GM23338 (cell line): Measurements from ENCODE around the gene SLC37A1. TPM values are rescaled to one million over a fixed set of nuclear protein-coding genes. Genes with fewer than 3 reads are reported as not detected.

Experiments
- ATAC-seq: fragments of 200-7000 bp; cut with Tn5 transposase; 3 replicates; pipeline ENCODE4 v1.9.1; 2020
- DNase-seq: peaks from one replicate; pipeline ENCODE4 v3.0.0-alpha.2; 2015; ENCODE audit warnings: low spot score
- H2AFZ ChIP-seq: fragments of 200-600 bp; sonication (generic); 2 replicates; pipeline ENCODE4 v1.8.0; 2016; ENCODE audit warnings: antibody characterized with exemption, mild to moderate bottlenecking, moderate library complexity
- H3F3A ChIP-seq: fragments of 200-600 bp; sonication (generic); replicated peaks from 2 replicates; pipeline ENCODE4 v1.8.0; 2017; ENCODE audit warnings: antibody characterized with exemption, mixed run types, low read depth
- H3K27ac ChIP-seq: fragments of 200-600 bp; sonication (generic); 2 replicates; pipeline ENCODE4 v1.6.1; 2016; ENCODE audit warnings: low read depth
- H3K27me3 ChIP-seq: fragments of 200-600 bp; sonication (generic); 2 replicates; pipeline ENCODE4 v1.8.0; 2016; ENCODE audit warnings: mild to moderate bottlenecking, mixed run types, moderate library complexity; ENCODE audit not compliant: insufficient read depth
- H3K36me3 ChIP-seq: fragments of 200-600 bp; sonication (generic); 2 replicates; pipeline ENCODE4 v1.8.0; 2016; ENCODE audit warnings: mild to moderate bottlenecking; ENCODE audit not compliant: insufficient read depth
- H3K4me1 ChIP-seq: fragments of 200-600 bp; sonication (generic); 2 replicates; pipeline ENCODE4 v1.8.0; 2016; ENCODE audit warnings: mild to moderate bottlenecking, moderate library complexity; ENCODE audit not compliant: insufficient read depth
- H3K4me2 ChIP-seq: fragments of 200-600 bp; sonication (generic); 2 replicates; pipeline ENCODE4 v1.7.1; 2017; ENCODE audit warnings: mixed run types
- H3K4me3 ChIP-seq: fragments of 200-600 bp; sonication (generic); 2 replicates; pipeline ENCODE4 v1.6.1; 2016; ENCODE audit warnings: mixed run types
- H3K79me2 ChIP-seq: fragments of 200-600 bp; sonication (generic); replicated peaks from 2 replicates; pipeline ENCODE4 v1.8.0; 2017; ENCODE audit warnings: mild to moderate bottlenecking; ENCODE audit not compliant: insufficient read depth
- H3K9me2 ChIP-seq: fragments of 200-600 bp; sonication (generic); 2 replicates; pipeline ENCODE4 v1.8.0; 2017; ENCODE audit not compliant: insufficient read depth
- H4K20me1 ChIP-seq: fragments of 200-600 bp; sonication (generic); replicated peaks from 2 replicates; pipeline ENCODE4 v1.8.0; 2017; ENCODE audit warnings: mild to moderate bottlenecking; ENCODE audit not compliant: insufficient read depth
- H3K27ac Mint-ChIP-seq: 2 replicates; pipeline ENCODE4 v1.8.0; 2020; ENCODE audit warnings: inconsistent platforms, mild to moderate bottlenecking, moderate library complexity, mixed read lengths
- H3K27me3 Mint-ChIP-seq: 3 replicates; pipeline ENCODE4 v1.8.0; 2022; ENCODE audit warnings: low read depth, mild to moderate bottlenecking, moderate library complexity, mixed read lengths, inconsistent platforms; ENCODE audit not compliant: insufficient read depth, poor library complexity
- H3K36me3 Mint-ChIP-seq: 3 replicates; pipeline ENCODE4 v1.8.0; 2021; ENCODE audit warnings: low read depth, mild to moderate bottlenecking, inconsistent platforms, moderate library complexity, mixed read lengths
- H3K4me1 Mint-ChIP-seq: 3 replicates; pipeline ENCODE4 v1.8.0; 2020; ENCODE audit warnings: mild to moderate bottlenecking, inconsistent platforms, mixed read lengths
- H3K4me3 Mint-ChIP-seq: 3 replicates; pipeline ENCODE4 v1.8.0; 2021; ENCODE audit warnings: moderate library complexity, mild to moderate bottlenecking, inconsistent platforms, mixed read lengths
- H3K9me3 Mint-ChIP-seq: 3 replicates; pipeline ENCODE4 v1.8.0; 2020; ENCODE audit warnings: moderate library complexity, mild to moderate bottlenecking, inconsistent platforms, mixed read lengths
- CREB1 ChIP-seq: fragments of 250-450 bp; sonication (Bioruptor Pico); IDR thresholded peaks from 2 replicates; pipeline ENCODE4 v1.5.0; 2020; ENCODE audit warnings: low read depth, mild to moderate bottlenecking, moderate library complexity
- EZH2 ChIP-seq: fragments of 200-600 bp; sonication (generic); IDR thresholded peaks from one replicate; pipeline ENCODE4 v1.8.0; 2017; ENCODE audit warnings: antibody characterized with exemption, mild to moderate bottlenecking, low read depth; ENCODE audit not compliant: unreplicated experiment
- EZH2phosphoT487 ChIP-seq: fragments of 200-600 bp; sonication (generic); IDR thresholded peaks from one replicate; pipeline ENCODE4 v1.8.1; 2018; ENCODE audit warnings: antibody characterized with exemption; ENCODE audit not compliant: unreplicated experiment
- NANOG ChIP-seq: IDR thresholded peaks from 2 replicates; pipeline ENCODE4 v1.6.1; 2016; ENCODE audit warnings: antibody characterized with exemption, borderline replicate concordance
- POLR2AphosphoS5 ChIP-seq: IDR thresholded peaks from 2 replicates; pipeline ENCODE4 v1.6.1; 2016; ENCODE audit warnings: antibody characterized with exemption, low read depth
- STAT1 ChIP-seq: IDR thresholded peaks from one replicate; pipeline ENCODE4 v1.6.1; 2016; ENCODE audit warnings: antibody characterized with exemption; ENCODE audit not compliant: unreplicated experiment
- ZNF114 ChIP-seq: fragments of 250-450 bp; sonication (Bioruptor Pico); IDR thresholded peaks from 2 replicates; pipeline ENCODE4 v1.5.0; 2020; ENCODE audit warnings: mild to moderate bottlenecking, moderate library complexity
- ZNF331 ChIP-seq: fragments of 250-450 bp; sonication (Bioruptor Pico); IDR thresholded peaks from 2 replicates; pipeline ENCODE4 v1.5.0; 2020; ENCODE audit warnings: low read depth, mild to moderate bottlenecking, moderate library complexity
- polyA plus RNA-seq: library from polyadenylated mRNA; unstranded; fragments of >200 nt; fragmentation: Nextera tagmentation; extraction: Ambion mirVana; gene quantifications from 2 replicates; pipeline ENCODE4 v1.2.1, GENCODE V29; 2016
- total RNA-seq: library from RNA; depleted of rRNA; stranded (reverse); fragments of >200 nt; shearing (Covaris generic); gene quantifications from 2 replicates; pipeline ENCODE4 v1.2.3, GENCODE V29; 2014
- TF ChIP-seq, protein P1 (sequence below), 2 experiments: fragments of 200-600 bp in 1 of 2; sonication (generic) in 1 of 2; conservative IDR thresholded peaks; 2 replicates each; pipeline versions ENCODE4 v1.5.1 to v1.6.1; 2016 to 2017; ENCODE audit warnings: antibody characterized with exemption in 2 of 2, low read depth in 2 of 2, mild to moderate bottlenecking in 2 of 2, moderate library complexity in 1 of 2
- TF ChIP-seq, protein P2 (sequence below): fragments of 250-450 bp; sonication (Bioruptor Pico); IDR thresholded peaks from 2 replicates; pipeline ENCODE4 v1.5.0; 2020; ENCODE audit warnings: mild to moderate bottlenecking, moderate library complexity
- TF ChIP-seq, protein P3 (sequence below): IDR thresholded peaks from one replicate; pipeline ENCODE4 v1.6.1; 2018; ENCODE audit warnings: antibody characterized with exemption; ENCODE audit not compliant: unreplicated experiment

Gene SLC37A1
- total and polyA plus RNA-seq, 2 experiments from 2014 or later = 14.0 to 30.3 TPM

DNA sequence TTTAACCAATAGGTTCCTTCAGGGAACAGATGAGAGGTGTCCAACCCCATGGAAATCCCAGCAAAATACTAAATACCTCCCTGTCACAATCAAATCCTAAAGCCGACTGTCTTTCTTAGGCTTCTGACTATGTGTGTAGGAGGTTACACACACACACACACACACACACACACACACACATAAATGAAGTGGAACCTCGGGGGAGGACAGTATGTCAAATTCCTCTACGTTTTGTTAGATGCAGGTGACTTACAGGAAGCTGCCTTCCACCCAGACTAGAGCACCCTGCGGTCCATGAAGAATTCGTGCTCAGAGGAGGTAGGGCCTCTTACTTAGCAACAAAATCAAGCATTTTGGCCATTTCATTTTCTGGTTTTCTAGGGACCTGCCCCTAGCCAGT lies 34.1 kb upstream of the SLC37A1 start:
- H3K27ac ChIP-seq = no peak overlapping the region
- Mint-ChIP-seq H3K36me3 (no peaks in the 10 kb centered on the region), H3K27ac (no peak overlapping the region), H3K4me1 (peaks cover 10% of the 10 kb centered on the region), H3K9me3 (no peaks in the 10 kb centered on the region), H3K4me3 (no peak overlapping the region), H3K27me3 (peaks cover 6% of the 10 kb centered on the region)
- H3K4me2 ChIP-seq = no peak overlapping the region
- H3K4me3 ChIP-seq = no peak overlapping the region
- no peaks in the 10 kb centered on the region for H3K4me1 ChIP-seq
- no peaks in the 10 kb centered on the region for H3K27me3 ChIP-seq
- no peaks in the 10 kb centered on the region for H3F3A ChIP-seq
- no peak overlapping the region for H2AFZ ChIP-seq
- no peaks in the 10 kb centered on the region for H3K9me2 ChIP-seq
- H3K79me2 ChIP-seq = no peaks in the 10 kb centered on the region
- TF ChIP-seq CREB1 (CRISPR knock-in tag) = no peak
- TF ChIP-seq NANOG = no peak
- no peak for TF ChIP-seq ZNF331
- TF ChIP-seq EZH2 = no peak
- TF ChIP-seq EZH2phosphoT487 = no peak
- no peaks in the 10 kb centered on the region for H3K36me3 ChIP-seq
- ATAC-seq = no peak
- DNase-seq = no peak
- H4K20me1 ChIP-seq = no peaks in the 10 kb centered on the region

DNA sequence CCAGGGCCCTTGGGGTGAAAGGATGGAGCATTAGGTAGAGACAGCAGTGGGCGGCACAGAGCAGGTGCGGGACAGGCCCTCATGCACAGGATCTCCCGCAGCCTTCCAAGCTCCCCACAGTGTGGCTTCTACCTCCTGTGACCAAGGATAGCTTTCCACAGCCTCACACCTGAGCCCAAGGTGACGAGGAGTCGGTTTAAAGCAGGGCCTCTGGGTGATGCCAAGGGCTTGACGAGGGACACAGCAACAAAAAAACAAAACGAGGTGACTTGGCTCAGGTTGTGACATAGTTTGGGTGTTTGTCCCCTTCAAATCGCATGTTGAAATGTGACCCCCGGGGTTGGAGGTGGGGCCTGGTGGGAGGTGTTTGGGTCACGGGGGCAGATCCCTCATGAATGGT lies 32.9 kb upstream of the SLC37A1 start:
- H3K27me3 ChIP-seq = no peaks in the 10 kb centered on the region
- no peak overlapping the region for H2AFZ ChIP-seq
- H3K4me3 ChIP-seq = no peak overlapping the region
- no peak overlapping the region for H3K27ac Mint-ChIP-seq
- peaks cover 6% of the 10 kb centered on the region for H3K27me3 Mint-ChIP-seq
- H3K9me3 Mint-ChIP-seq = no peaks in the 10 kb centered on the region
- ATAC-seq = no peak
- H3K4me1 Mint-ChIP-seq = peaks cover 8% of the 10 kb centered on the region; the same call in 2 of the 3 replicates
- H3K36me3 Mint-ChIP-seq = no peaks in the 10 kb centered on the region
- H3K27ac ChIP-seq = no peak overlapping the region
- no peak for DNase-seq
- no peaks in the 10 kb centered on the region for H3K4me1 ChIP-seq
- H3K4me2 ChIP-seq = no peak overlapping the region
- H3F3A ChIP-seq = no peaks in the 10 kb centered on the region
- H4K20me1 ChIP-seq = no peaks in the 10 kb centered on the region
- no peaks in the 10 kb centered on the region for H3K79me2 ChIP-seq
- H3K9me2 ChIP-seq = no peaks in the 10 kb centered on the region
- TF ChIP-seq, protein P1, sequence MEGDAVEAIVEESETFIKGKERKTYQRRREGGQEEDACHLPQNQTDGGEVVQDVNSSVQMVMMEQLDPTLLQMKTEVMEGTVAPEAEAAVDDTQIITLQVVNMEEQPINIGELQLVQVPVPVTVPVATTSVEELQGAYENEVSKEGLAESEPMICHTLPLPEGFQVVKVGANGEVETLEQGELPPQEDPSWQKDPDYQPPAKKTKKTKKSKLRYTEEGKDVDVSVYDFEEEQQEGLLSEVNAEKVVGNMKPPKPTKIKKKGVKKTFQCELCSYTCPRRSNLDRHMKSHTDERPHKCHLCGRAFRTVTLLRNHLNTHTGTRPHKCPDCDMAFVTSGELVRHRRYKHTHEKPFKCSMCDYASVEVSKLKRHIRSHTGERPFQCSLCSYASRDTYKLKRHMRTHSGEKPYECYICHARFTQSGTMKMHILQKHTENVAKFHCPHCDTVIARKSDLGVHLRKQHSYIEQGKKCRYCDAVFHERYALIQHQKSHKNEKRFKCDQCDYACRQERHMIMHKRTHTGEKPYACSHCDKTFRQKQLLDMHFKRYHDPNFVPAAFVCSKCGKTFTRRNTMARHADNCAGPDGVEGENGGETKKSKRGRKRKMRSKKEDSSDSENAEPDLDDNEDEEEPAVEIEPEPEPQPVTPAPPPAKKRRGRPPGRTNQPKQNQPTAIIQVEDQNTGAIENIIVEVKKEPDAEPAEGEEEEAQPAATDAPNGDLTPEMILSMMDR (conservative IDR thresholded peaks at IDR 0.05; ENCODE audit: low read depth in 2 of 2) = no peak
- TF ChIP-seq STAT1 (no peak), CREB1 (CRISPR knock-in tag) (no peak), POLR2AphosphoS5 (no peak), NANOG (no peak), ZNF331 (no peak), EZH2phosphoT487 (no peak), EZH2 (no peak), ZNF114 (CRISPR knock-in tag) (no peak)
- TF ChIP-seq, protein P2, sequence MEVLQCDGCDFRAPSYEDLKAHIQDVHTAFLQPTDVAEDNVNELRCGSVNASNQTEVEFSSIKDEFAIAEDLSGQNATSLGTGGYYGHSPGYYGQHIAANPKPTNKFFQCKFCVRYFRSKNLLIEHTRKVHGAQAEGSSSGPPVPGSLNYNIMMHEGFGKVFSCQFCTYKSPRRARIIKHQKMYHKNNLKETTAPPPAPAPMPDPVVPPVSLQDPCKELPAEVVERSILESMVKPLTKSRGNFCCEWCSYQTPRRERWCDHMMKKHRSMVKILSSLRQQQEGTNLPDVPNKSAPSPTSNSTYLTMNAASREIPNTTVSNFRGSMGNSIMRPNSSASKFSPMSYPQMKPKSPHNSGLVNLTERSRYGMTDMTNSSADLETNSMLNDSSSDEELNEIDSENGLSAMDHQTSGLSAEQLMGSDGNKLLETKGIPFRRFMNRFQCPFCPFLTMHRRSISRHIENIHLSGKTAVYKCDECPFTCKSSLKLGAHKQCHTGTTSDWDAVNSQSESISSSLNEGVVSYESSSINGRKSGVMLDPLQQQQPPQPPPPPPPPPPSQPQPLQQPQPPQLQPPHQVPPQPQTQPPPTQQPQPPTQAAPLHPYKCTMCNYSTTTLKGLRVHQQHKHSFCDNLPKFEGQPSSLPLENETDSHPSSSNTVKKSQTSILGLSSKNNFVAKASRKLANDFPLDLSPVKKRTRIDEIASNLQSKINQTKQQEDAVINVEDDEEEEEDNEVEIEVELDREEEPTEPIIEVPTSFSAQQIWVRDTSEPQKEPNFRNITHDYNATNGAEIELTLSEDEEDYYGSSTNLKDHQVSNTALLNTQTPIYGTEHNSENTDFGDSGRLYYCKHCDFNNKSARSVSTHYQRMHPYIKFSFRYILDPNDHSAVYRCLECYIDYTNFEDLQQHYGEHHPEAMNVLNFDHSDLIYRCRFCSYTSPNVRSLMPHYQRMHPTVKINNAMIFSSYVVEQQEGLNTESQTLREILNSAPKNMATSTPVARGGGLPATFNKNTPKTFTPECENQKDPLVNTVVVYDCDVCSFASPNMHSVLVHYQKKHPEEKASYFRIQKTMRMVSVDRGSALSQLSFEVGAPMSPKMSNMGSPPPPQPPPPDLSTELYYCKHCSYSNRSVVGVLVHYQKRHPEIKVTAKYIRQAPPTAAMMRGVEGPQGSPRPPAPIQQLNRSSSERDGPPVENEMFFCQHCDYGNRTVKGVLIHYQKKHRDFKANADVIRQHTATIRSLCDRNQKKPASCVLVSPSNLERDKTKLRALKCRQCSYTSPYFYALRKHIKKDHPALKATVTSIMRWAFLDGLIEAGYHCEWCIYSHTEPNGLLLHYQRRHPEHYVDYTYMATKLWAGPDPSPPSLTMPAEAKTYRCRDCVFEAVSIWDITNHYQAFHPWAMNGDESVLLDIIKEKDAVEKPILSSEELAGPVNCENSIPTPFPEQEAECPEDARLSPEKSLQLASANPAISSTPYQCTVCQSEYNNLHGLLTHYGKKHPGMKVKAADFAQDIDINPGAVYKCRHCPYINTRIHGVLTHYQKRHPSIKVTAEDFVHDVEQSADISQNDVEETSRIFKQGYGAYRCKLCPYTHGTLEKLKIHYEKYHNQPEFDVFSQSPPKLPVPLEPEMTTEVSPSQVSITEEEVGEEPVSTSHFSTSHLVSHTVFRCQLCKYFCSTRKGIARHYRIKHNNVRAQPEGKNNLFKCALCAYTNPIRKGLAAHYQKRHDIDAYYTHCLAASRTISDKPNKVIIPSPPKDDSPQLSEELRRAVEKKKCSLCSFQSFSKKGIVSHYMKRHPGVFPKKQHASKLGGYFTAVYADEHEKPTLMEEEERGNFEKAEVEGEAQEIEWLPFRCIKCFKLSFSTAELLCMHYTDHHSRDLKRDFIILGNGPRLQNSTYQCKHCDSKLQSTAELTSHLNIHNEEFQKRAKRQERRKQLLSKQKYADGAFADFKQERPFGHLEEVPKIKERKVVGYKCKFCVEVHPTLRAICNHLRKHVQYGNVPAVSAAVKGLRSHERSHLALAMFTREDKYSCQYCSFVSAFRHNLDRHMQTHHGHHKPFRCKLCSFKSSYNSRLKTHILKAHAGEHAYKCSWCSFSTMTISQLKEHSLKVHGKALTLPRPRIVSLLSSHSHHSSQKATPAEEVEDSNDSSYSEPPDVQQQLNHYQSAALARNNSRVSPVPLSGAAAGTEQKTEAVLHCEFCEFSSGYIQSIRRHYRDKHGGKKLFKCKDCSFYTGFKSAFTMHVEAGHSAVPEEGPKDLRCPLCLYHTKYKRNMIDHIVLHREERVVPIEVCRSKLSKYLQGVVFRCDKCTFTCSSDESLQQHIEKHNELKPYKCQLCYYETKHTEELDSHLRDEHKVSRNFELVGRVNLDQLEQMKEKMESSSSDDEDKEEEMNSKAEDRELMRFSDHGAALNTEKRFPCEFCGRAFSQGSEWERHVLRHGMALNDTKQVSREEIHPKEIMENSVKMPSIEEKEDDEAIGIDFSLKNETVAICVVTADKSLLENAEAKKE (CRISPR knock-in tag) = no peak
- TF ChIP-seq, protein P3, sequence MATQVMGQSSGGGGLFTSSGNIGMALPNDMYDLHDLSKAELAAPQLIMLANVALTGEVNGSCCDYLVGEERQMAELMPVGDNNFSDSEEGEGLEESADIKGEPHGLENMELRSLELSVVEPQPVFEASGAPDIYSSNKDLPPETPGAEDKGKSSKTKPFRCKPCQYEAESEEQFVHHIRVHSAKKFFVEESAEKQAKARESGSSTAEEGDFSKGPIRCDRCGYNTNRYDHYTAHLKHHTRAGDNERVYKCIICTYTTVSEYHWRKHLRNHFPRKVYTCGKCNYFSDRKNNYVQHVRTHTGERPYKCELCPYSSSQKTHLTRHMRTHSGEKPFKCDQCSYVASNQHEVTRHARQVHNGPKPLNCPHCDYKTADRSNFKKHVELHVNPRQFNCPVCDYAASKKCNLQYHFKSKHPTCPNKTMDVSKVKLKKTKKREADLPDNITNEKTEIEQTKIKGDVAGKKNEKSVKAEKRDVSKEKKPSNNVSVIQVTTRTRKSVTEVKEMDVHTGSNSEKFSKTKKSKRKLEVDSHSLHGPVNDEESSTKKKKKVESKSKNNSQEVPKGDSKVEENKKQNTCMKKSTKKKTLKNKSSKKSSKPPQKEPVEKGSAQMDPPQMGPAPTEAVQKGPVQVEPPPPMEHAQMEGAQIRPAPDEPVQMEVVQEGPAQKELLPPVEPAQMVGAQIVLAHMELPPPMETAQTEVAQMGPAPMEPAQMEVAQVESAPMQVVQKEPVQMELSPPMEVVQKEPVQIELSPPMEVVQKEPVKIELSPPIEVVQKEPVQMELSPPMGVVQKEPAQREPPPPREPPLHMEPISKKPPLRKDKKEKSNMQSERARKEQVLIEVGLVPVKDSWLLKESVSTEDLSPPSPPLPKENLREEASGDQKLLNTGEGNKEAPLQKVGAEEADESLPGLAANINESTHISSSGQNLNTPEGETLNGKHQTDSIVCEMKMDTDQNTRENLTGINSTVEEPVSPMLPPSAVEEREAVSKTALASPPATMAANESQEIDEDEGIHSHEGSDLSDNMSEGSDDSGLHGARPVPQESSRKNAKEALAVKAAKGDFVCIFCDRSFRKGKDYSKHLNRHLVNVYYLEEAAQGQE = no peak
- no peak overlapping the region for H3K4me3 Mint-ChIP-seq
- H3K36me3 ChIP-seq = no peaks in the 10 kb centered on the region
